ENCODE data around the gene IFRD2. TPM values are rescaled to one million over a fixed set of nuclear protein-coding genes. Genes with fewer than 3 reads are reported as not detected.
"Not testable (repeated sequence)": the region's sequence is repeated elsewhere in the genome, so short reads cannot be mapped to it uniquely, and the experiment has no call there.

IFRD2 gene
- polyA plus RNA-seq, 10 donors, result 32.0 to 54.6 (median 50.2) TPM

DNA sequence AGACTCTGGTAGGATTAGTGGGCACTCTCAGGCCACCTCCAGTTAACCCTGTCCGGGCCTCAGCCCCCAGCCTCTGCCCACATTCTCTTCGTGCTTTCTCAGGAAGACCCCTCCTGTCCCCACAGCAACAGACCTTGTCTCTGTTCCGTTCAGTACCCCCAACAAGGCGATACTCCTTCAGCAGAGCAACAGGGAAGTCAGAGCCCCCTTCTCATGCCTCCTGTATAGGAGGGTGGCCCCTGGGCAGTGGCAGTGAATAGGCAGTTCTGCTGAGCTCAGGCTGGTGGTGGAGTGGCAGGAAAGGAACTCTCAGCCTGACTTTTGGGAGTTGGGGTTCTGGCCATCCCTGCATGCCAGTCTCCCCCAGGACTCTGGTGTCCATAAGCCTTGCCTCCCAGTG lies 22.8 kb downstream of the IFRD2 start:
- DNase-seq, result no peak

DNA sequence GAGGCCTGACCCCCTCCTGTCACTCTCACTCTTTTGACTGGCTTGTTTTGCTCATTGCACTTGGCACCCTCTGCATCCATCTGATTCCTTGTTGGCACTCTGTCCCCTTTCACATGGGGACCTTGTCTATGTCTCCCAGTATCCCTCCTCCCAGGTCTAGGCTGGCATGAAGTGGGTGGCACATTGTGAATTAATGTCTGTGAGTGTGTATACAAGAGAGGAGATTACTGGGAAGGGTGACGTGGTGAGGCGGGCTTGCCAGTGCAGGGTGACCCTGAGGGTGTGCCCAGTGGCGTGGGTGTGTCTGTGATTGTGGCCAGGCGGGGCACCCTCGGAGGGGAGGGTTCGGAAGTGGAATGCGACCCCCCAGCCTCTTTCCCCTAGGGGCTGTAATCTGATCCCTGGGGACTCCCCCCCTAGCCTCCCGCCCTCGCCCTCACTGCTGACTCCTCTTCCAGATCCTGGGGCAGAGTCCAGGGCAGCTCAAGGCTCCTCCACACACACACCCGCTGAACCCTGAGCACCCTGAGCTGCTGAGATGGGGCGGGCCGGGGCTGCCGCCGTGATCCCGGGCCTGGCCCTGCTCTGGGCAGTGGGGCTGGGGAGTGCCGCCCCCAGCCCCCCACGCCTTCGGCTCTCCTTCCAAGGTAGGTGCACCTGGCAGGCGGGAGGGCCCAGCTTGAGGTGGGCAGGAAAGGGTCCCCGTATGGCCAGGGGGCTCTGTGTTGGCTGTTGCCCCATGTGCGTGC lies 23.4 kb downstream of the IFRD2 start, which contains the start of gene SEMA3B:
TSS of gene SEMA3B (plus strand) at position 445 of the 749 bp plus-strand sequence. CDS start at position 539, 94 bp downstream.
- peak in 1 of 3 donors; percentile 48 for DNase-seq

DNA sequence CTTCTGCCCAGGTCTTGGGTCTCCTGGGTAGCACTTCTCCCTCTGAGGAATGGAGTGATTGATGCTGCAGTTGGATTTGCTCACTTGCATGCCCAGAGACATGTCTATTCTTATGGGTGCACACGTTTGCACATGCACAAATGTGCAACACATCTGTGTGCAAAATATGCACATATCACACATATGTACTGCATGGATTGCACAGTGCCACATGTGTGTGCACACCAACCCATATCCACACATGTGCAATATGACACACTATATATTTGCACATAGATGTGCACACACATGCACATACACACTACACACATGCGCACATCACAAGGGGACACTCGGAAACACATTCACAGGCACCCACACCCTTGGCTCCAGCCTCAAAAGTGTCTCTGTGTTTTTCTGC lies 24.0 kb downstream of the IFRD2 start:
- no peak for DNase-seq

DNA sequence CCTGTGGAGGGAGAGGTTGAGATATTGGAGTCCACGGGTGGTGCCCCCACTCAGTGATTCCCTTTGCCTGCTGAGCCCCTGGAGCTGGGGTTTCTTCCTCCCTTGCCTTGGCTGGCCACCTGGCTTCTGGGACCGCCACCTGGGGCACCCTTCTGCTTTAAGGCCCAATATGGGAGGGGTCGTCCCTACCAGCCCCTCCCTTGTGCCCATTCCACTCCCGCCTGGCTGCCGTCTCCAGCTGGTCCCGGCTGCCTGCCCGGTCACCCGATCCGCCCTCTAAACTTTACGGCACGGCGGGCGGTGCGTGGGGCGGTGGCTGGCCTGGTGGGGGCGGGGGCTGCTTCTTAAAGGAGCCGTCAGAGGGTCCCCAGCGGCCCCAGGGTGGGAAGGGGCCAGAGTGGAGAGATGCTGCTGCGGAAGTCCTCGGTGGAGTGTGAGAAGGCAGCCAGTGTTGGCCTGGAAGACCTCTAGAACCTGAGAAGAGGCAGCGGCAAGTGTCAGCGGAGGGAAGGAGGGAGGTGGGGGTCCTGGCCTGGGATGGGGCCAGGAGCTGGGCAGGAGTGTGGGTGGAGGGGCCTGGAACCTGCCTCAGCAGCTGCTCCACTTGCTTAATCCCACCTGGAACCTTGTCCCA lies 24.8 kb downstream of the IFRD2 start:
- DNase-seq, result peak; percentile 61 to 85 (median 71)

DNA sequence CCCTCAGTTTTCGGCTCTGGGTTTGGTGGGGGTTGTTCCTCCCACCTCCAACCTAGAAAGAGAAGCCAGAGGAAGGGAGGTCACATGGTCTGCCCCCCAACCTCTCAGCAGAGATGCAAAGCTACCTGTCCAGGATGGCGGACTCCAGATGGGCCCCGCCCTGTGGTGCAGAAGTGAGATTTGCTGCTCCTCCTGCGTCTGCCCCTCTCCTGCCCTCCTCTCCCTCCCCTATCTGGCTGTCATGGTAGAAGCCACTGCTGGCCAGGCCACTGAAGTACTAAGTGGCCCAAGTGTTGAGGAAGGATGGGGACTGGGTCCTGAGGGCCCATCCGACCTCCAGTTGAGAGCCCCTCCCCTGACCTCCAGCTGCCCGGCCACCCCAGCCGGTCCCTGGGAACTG lies 25.4 kb downstream of the IFRD2 start:
- DNase-seq, result no peak

DNA sequence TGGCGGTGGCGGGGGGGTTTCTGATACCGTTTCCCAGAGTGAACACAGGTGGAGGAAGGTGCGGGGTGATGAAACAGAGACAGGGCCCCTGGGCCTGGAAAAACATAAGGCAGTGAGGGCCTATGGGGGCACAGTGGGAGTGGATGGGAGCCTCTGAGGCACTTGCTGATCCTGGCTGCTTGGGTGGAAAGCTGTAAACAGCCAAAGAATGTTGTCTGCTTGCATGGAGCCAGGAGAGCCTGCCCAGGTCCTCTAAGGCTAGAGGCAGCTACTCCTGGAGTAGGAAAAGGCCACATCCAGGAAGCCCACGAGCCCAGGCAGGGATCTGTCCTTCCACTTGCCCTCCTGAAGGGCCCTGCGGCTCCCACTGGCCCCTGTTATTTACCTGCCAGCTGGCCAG lies 26.2 kb downstream of the IFRD2 start:
- DNase-seq, result peak in 1 of 3 donors; percentile 55

DNA sequence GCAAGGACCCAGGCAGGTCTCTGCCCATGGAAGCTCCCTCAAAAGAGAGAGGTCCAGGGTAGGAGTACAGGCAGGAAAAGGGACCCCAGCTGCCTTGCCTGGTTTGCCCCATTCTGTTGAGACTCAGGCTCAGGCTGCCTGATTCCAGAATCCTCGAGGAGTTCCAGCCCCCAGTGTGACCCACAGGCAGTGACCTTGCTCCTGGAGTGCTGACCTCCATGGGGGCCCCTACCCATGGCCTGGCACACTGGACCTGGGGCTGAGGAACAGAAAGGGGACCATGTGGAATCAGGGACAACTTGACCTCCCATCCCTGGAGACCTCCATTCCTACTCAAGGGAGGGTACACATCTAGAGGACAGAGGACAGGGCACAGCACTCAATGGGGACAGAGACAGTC lies 26.7 kb downstream of the IFRD2 start:
- DNase-seq, result no peak

DNA sequence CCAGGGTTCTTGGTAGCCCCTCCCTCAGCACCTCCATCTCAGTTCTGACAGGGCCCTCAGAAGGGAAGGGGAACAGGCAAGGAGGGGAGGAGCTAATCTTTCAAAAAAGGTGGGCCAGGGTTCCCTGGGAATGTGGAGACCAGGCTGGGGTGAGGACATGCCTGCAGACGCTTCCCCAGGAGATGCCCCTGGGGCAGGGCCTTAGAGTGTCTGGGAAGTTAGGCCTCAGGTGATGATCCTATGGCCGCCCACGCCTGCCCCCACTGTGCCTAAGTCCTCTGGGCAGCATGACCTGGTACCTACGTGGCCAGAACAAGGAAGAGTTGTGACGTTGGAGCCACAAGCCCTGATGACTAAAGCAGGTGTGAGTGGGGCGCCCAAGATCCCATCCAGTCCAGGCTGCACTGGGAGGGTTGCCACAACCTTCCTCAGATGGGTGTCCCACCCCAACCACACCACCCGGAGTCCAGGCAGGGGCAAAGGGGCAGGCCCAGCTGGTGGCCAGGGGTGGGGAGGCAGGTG lies 27.2 kb downstream of the IFRD2 start:
- no peak for DNase-seq

DNA sequence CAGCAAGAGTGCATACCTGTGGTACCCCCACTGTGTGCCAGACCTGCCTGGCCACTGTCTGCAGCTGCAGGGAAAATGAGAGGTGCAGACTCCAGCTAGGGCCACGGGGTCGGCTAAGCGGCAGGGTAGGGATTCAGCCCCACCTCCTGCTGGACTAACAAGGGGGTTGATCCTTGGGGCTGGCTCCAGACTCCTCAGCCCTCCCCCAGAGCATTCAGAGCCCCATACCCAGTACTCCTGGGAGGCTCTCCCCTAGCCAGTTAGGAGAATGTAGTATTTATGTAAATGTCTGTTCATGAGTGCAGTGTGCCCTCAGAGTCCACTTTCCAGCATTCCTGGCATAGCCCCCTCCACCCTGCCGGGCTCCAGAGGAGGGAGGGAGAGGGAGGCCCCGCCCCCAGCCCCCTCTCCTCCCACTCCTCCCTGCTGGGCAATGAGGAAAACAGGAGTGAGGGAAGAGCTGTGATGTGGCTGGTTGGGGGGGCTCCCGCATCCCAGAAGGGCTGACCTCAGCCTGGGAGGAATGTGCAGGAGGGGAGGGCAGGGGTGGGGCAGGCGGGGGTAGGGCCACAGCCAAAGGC lies 27.8 kb downstream of the IFRD2 start:
- peak; percentile 92 to 96 (median 95) for DNase-seq

DNA sequence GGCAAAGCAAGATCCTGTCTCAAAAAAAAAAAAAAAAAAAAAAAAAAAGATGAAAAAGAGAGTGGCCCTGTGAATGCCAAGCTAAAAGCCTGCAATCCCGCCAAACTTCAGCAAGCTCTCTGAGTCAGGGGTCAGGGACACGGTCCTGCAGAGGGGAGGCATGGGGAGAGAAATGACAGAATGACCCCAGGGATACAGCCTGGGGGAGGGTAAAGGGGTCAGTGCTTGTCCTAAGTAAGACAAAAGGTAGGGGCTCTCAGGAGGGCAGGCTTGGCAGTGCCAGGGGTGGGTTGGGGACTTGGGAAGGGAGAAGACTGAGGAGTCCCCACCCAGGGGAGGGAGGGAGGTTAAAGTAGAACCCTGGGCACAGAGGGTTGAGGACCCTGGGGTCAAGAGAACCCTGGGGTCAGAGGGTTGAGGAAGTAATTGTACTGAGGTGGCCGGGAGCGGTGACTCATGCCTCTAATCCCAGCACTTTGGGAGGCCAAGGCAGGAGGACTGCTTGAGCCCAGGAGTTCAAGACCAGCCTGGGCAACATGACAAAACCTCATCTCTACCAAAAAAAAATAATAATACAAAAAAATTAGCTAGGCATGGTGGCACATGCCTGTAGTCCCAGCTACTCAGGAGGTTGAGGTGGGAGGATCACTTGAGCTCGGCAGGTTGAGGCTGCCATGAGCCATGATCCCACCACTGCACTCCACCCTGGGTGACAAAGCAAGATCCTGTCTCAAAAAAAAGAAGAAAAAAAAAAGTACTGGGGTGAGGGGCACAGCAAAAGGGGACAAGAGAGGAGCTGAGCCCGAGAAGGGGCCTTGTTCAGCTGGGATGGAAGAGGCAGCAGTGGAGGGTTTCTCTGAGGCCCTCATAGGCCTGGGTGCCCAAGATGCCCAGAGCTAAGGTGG lies 28.5 kb downstream of the IFRD2 start:
- no peak for DNase-seq

DNA sequence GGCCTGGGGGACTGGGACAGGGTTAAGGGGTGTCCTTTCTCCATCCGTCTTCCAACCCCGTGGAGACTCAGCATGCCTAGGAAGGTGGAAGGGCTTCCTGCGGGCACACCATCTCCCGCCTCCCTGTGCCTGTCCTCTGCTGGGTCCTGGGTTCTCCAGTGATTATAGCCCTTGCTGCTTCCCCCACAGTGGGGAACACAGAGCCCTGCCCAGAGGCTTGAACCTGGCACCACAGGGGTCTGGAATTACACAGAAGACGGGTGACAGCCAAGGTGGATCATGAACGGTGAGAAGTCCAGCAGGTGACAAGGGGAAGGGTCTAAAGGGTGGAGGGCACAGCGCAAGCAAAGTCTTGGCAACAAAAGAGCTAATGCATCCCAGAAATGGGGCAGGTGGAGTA lies 29.5 kb downstream of the IFRD2 start:
- DNase-seq, result no peak

DNA sequence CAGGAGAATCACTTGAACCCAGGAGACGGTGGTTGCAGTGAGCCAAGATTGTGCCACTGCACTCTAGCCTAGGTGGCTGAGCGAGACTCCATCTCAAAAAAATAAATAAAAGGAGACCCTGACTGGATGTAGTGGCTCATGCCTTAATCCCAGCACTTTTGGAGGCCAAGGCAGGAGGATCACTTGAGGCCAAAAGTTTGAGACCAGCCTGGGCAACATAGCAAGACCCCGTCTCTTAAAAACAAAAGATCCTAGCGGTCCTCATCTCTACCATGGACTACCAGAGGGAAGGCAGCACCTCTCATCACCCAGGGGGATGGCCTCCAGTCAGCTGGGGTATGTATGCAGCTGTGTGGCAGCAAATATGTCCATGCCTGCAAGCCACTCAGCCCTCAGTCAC lies 30.0 kb downstream of the IFRD2 start:
- DNase-seq, result not testable (repeated sequence)

DNA sequence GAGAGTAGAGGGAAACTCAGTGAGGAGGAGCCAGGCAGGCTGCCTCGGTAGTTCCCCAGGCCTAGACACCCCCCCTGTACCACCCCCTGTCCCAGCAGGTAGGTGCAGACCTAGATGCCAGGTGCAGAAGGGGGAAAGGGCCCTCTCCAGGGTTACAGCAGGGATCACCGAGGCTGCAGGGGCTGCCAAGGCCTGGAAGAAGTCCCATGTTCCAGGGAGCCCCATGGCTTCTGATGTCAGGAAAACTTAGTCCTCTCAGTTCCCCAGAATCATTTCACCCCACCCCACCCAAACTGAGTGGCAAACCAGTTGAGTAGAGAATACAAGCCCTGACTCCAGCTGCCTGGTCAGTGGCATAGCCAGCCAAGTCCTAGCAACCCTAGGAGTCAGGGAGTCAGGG lies 30.7 kb downstream of the IFRD2 start:
- peak in 1 of 3 donors; percentile 54 for DNase-seq

DNA sequence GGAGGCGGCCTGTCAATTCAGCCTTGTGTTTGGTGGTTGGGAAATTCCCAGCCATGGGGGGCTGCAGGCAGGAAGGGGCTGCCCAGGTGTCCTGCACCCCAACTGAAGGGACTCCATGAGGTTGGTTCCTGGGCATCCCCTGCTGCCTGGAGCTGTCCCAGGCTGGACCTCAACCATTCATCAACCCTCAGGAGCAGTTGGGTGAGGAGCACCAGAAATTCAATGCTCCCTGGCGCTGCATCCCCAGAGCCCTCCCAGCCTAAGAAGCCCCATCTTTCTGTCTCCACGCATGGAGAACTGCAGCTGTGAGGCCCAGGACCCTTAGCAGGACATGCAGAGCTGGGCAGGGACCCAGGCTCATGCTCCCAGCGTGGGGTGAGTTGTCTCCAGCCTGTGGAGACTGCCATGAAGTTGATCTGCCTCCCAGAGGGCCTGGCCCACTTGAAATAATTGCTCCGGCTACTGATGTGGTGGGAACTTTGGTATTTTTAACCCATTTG lies 31.2 kb downstream of the IFRD2 start:
- peak in 1 of 3 donors; percentile 76 for DNase-seq

DNA sequence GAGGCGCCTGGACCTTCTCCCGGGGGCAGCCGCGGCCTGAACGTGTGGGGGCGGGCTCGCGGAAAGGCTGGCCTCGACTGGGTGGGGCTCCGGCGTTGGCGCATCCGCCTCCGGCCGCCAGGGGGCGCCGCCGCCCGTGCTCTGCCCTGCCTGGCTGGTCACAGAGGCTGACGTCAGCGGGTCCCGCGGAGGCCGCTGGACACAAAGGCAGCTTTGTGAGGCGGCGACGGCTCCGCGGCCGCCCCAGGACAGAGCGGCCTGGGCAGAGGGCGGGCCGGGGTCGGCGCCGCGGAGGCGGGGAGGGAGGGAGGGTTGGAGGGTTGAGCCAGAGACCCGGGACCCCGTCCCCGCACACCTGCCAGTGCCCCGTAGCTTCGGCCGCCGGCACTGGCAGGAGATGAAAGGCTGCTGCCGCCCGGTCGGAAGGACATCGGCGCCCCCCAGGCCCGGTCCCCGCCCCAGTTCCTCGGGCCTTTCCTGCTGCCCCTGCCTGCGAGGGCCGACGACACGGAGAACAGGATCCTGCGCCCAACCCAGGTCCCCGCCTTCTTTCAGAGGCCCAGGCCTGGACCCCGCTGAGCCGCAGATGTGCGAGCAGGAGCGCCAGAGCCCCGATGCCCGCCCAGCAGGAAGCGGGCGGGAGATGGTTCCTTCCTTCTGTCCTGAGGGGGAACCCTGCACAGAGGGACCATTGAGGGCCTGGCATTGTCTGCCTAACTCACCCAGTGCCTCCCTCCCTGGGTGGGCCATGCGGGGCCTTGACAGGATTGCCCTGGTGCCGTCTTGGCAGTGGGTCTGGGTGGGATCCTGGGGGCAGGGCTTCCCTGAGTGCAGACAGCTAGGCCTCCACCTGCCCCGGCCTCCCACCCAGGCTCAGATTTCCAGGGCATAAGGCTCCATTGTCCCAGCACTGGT lies 31.9 kb downstream of the IFRD2 start:
- DNase-seq, result peak; percentile 92 to 98 (median 97)

DNA sequence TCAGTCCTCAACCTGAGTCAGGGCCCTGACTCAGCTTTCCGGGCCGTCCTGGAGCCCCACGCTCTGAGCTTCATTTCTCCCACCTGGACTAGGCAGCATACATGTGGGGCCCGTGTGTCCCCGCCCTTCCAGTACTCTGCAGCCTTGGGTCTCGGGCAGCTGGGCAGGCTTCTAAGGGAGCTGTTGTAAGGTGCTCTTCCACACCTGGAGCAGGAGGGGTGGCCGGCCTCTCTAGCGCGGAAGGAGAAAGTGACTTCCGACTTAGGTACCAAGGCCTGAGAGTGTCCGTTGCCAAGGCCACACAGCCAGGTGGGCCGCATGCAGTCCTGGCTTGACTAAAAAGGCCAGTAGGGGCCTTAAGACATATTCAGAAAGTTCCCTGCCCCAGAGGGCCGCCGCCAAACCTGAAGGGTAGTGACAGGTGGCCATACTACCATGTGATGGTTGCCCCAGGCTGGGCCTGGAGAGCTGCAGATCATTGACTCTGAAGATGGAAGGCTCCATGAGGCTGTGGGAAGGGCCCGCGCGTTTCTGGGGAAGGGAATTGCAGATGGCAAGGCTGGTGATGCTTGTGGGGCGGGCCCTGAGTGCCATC lies 32.7 kb downstream of the IFRD2 start:
- DNase-seq, result no peak

DNA sequence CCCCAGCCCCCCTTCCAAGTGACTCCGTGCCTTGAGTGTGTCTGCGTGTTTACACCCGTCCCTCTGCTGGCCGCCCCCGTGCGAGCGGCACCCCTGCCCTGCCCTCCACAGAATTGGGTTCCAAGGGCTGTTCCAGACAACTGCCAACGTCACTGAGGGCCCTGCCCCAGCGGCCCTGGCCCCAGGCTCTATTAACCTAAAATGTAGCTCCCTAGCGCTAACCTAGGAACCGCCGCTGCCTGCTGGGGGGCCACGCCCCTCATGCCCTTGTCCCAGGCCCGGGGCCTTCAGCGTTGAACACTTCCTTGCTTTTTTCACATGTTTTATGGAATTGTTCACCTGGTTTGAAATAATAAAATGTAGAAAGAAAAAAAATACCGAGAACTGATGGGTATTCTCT lies 33.2 kb downstream of the IFRD2 start:
- no peak for DNase-seq

DNA sequence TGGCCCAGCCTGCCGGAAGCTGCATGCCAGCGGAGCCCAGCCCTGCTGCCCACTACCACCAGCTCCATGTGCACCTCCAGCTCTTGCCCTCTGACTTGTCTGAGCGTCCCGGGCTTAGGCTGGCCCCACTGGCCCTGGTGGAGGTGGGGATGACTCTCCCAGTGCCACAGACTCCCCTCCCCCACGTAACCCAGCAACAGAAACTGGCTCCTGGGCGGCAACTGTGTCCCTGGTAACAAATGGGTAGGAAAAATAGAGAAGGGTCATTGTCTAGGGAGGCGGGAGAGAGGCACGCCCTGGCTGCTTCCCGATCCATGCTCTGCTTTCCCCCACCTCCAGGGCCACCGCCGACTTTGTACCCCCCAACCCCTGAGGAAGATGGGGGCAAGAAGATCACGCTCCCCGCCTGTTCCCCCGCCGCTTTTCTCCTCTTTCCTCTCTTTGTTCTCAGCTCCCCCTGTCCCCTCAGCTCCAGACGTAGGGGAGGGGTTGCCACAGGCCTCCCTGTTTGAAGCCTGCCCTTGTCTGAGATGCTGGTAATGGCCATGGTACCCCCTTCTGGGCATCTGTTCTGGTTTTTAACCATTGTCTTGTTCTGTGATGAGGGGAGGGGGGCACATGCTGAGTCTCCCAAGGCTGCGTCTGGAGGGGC lies 34.1 kb downstream of the IFRD2 start:
- no peak for DNase-seq

Measured in muscle of back (tissue), 11 donors.